NCI-H128 (cell line): ENCODE measurements around the gene DEFB121.
"Not testable (repeated sequence)": the region's sequence is repeated elsewhere in the genome, so short reads cannot be mapped to it uniquely, and the experiment has no call there.

ENCODE experiments used
- DNase-seq: peaks from one replicate; lab custom pipeline; 2025; ENCODE audit not compliant: unreplicated experiment; lab: John Stamatoyannopoulos, UW

Gene DEFB121

DNA sequence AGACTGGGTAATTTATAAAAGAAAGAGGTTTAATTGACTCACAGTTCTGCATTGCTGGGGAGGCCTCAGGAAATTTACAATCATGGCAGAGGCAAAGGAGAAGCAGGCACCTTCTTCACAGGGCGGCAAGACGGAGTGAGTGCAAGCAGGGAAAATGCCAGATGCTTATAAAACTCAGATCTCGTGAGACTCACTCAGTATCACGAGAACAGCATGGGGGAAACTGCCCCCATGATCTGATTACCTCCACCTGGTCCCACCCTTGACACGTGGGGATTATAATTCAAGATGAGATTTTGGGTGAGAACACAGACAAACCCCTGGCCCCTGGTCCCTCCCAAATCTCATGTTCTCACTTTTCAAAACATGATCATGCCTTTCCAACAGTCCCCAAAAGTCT, 41.7 kb downstream of the DEFB121 start:
- DNase-seq: not testable (repeated sequence)

DNA sequence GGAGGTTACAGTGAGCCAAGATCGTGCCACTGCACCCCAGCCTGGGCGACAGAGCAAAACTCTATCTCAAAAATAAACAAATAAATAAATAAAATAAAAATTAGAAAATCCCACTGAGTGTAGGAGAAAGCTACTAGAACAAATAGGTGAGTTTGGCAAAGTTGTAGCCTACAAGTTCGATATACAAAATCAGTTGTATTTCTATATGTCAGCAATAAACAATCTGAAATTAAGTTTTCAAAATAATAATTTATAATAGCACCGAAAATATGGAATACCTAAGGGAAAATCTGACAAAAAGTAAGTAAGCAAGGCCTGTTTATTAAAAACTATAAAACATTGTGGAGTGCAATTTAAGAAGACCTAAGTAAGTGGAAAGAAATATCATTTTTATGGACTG, 42.7 kb downstream of the DEFB121 start:
- no peak for DNase-seq

DNA sequence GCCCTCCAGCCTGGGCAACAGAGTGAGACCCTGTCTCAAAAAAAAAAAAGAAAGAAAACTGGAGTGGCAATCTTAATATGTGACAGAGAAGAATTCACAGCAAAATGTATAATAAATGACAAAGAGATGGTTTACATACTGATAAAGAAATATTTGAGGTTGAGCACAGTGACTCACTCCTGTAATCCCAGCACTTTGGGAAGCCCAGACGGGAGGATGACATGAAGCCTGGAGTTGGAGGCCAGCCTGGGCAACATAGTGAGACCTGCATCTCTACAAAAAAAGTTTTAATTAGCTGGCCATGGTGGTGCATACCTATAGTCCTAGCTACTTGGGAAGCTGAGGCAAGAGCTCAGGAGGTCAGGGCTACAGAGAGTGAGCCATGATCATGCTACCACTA, 50.0 kb downstream of the DEFB121 start:
- no peak for DNase-seq
